Measurements from ENCODE around the gene FBLN5. TPM values are rescaled to one million over a fixed set of nuclear protein-coding genes. Genes with fewer than 3 reads are reported as not detected.

FBLN5 gene
- total and polyA plus RNA-seq, 8 donors = 20.1 to 151 (median 48.6) TPM

DNA sequence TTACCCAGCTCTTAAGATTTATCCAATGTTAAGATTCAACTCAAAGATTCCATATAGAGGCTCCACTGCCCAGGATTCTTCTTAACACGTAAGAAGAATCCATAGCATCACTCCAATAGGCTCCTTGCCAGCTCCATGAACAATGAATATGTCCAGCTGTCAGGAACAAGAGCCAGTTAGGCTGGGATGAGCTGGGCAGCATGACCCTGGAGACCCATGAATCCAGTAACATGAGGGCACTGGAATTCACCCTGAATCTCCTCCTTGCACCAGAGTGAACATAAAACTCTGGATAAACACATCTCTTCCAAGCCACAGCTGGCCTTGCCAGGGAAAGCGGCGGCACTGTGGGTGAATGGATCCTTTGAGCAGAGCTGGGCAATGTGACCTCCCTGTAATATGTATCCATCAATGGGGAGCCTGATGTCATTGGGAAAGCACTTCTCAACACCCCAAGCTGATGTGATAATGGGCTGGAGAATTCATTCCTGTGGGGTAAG is 55.7 kb downstream of the FBLN5 start:
- peak overlapping the region in 3 of 5 donors; percentile 27 to 83 (median 80) for H3K27ac ChIP-seq
- peaks cover 28 to 47% (median 39%) of the 10 kb centered on the region in 4 donors for H3K4me1 ChIP-seq
- DNase-seq = no peak
- TF ChIP-seq EP300 (IDR thresholded peaks at IDR 0.05) = no peak
- TF ChIP-seq, protein P1, sequence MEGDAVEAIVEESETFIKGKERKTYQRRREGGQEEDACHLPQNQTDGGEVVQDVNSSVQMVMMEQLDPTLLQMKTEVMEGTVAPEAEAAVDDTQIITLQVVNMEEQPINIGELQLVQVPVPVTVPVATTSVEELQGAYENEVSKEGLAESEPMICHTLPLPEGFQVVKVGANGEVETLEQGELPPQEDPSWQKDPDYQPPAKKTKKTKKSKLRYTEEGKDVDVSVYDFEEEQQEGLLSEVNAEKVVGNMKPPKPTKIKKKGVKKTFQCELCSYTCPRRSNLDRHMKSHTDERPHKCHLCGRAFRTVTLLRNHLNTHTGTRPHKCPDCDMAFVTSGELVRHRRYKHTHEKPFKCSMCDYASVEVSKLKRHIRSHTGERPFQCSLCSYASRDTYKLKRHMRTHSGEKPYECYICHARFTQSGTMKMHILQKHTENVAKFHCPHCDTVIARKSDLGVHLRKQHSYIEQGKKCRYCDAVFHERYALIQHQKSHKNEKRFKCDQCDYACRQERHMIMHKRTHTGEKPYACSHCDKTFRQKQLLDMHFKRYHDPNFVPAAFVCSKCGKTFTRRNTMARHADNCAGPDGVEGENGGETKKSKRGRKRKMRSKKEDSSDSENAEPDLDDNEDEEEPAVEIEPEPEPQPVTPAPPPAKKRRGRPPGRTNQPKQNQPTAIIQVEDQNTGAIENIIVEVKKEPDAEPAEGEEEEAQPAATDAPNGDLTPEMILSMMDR (IDR thresholded peaks at IDR 0.05) = no peak
- TF ChIP-seq POLR2AphosphoS5 (IDR thresholded peaks at IDR 0.05) = no peak
- no peak for TF ChIP-seq POLR2A (IDR thresholded peaks at IDR 0.05)
- H3K4me3 ChIP-seq = no peak overlapping the region
- H3K27me3 ChIP-seq = no peaks in the 10 kb centered on the region
- H3K36me3 ChIP-seq = peaks cover 0 to 4% (median 3%) of the 10 kb centered on the region in 4 donors
- 84 to 92% (median 87%) methylated on average over 3 of the region's 3 CpGs for WGBS, 5 donors
- no peaks in the 10 kb centered on the region for H3K9me3 ChIP-seq
- intact Hi-C loops (cut with DNase I; ENCODE audit: low total_unique reads) = no loop called here

DNA sequence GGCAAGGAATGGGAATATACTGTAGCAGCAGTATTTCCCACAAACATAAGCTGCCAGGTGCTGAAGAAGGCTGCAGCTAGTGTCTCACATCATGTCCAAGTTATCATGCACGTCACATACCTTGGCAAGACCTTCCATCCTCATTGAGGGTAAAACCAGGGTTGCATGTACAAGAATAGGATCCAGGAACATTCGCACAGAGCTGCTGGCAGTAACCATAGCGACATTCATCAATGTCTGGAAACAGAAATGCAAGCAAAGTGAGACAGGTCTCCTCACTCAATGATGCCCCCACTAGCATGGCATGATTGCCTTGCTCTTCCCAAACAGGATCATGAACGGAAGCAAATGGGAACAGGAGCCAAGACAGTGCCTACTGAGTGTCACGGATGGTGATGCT is 56.4 kb downstream of the FBLN5 start:
- intact Hi-C loops (cut with DNase I; ENCODE audit: low total_unique reads) = no loop called here
- H3K9me3 ChIP-seq = no peaks in the 10 kb centered on the region
- TF ChIP-seq EP300 (IDR thresholded peaks at IDR 0.05) = no peak
- TF ChIP-seq, protein P1 (IDR thresholded peaks at IDR 0.05) = peak in 1 of 7 experiments; percentile 4
- peaks cover 0 to 7% (median 4%) of the 10 kb centered on the region in 4 donors for H3K36me3 ChIP-seq
- WGBS, 5 donors = 89 to 100% (median 94%) methylated on average over 5 of the region's 5 CpGs
- peak overlapping the region in 4 of 5 donors; percentile 78 to 88 (median 82) for H3K27ac ChIP-seq
- no peaks in the 10 kb centered on the region for H3K27me3 ChIP-seq
- H3K4me1 ChIP-seq = peaks cover 24 to 41% (median 36%) of the 10 kb centered on the region in 4 donors
- H3K4me3 ChIP-seq = no peak overlapping the region
- DNase-seq = no peak

DNA sequence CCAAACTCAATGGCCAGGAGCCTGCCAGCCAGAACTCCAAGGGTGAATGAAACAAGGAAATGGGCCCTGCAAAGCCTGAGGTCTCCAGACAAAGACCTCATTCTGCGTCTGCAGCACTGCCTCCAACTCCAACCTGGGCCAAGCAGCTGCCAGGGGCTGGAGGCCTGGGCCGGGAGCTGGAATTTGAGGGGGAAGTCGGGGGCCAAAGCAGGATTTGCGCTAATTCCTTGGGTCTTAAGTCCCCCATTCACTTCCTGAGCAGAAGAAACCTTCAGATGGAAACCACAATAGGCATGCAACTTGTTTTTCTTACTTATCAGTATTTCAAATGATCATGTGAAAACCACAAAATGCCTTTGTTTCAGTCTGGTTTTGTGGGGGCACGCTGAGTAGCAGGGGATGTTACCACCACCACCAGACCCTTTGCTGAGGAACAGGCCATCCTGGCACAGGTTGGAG is 57.2 kb downstream of the FBLN5 start:
- WGBS, 5 donors = 12 to 42% (median 23%) methylated on average over 5 of the region's 5 CpGs
- Histone ChIP-seq H3K4me3 (no peak overlapping the region), H3K27ac (peak overlapping the region; percentile 78 to 88 (median 80)), H3K9me3 (no peaks in the 10 kb centered on the region), H3K27me3 (no peaks in the 10 kb centered on the region), H3K36me3 (peaks cover 0 to 12% (median 4%) of the 10 kb centered on the region in 4 donors), H3K4me1 (peaks cover 24 to 40% (median 36%) of the 10 kb centered on the region in 4 donors)
- intact Hi-C loops (cut with DNase I; ENCODE audit: low total_unique reads) = no loop called here
- TF ChIP-seq EP300 (IDR thresholded peaks at IDR 0.05) (no peak), POLR2A (IDR thresholded peaks at IDR 0.05) (no peak), POLR2AphosphoS5 (IDR thresholded peaks at IDR 0.05) (no peak)
- TF ChIP-seq, protein P1 (IDR thresholded peaks at IDR 0.05) = no peak
- DNase-seq = peak in 1 of 2 donors; percentile 65

DNA sequence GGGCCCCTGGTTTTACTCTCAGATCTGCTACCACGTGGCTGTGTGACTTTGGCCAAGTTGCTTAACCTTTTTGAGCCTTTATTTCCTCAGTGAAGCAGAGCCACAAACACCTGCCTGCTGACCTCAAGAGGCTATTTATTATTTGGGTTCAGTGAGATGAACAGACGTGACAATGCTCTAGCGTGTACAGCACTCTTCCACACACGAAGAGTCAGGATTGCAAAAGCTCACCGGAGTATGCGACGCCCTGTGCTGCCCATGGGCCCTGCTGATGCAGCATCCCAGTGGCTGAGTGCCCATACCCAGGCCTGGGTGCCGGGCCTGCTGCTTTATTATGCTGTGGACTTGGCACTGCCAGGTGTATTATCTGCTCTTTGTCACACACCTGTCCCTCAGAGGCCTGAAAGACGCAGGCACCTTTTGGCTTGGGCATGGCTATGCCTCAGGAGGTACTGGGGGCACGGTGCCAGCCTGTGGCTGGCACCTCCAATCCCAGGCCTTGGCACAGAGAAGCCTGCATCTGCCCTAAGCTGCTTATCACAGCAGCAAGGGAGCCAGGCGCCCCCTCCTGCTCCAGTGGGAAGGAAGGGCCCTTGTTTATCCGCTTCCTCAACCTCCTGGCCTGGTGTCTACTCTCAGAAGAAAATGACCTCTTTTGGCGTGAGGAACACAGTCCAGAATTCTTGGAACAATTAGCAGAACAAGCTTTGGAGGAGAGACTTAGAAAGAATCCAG is 57.9 kb downstream of the FBLN5 start:
- Histone ChIP-seq H3K27ac (peak overlapping the region; percentile 78 to 88 (median 81)), H3K27me3 (no peaks in the 10 kb centered on the region), H3K4me3 (no peak overlapping the region), H3K9me3 (no peaks in the 10 kb centered on the region), H3K36me3 (peaks cover 0 to 18% (median 4%) of the 10 kb centered on the region in 4 donors), H3K4me1 (peaks cover 24 to 45% (median 36%) of the 10 kb centered on the region in 4 donors)
- intact Hi-C loops (cut with DNase I; ENCODE audit: low total_unique reads) = no loop called here
- 11 to 41% (median 33%) methylated on average over 11 to 13 of the region's 13 CpGs for WGBS, 5 donors
- peak in 1 of 2 donors; percentile 88 for DNase-seq
- TF ChIP-seq EP300 (IDR thresholded peaks at IDR 0.05) = no peak
- peak in 2 of 3 donors; percentile 43 for TF ChIP-seq POLR2AphosphoS5 (IDR thresholded peaks at IDR 0.05)
- TF ChIP-seq, protein P1 (IDR thresholded peaks at IDR 0.05) = peak in 1 of 7 experiments; percentile 12
